NCI-H774 (cell line): Measurements from ENCODE around the gene ZCWPW2.
A peak's percentile ranks its signal among the peaks of the same experiment; 100 is the strongest.

Experiments
- DNase-seq: peaks from one replicate; lab custom pipeline; 2025; lab: John Stamatoyannopoulos, UW

ZCWPW2 gene

DNA sequence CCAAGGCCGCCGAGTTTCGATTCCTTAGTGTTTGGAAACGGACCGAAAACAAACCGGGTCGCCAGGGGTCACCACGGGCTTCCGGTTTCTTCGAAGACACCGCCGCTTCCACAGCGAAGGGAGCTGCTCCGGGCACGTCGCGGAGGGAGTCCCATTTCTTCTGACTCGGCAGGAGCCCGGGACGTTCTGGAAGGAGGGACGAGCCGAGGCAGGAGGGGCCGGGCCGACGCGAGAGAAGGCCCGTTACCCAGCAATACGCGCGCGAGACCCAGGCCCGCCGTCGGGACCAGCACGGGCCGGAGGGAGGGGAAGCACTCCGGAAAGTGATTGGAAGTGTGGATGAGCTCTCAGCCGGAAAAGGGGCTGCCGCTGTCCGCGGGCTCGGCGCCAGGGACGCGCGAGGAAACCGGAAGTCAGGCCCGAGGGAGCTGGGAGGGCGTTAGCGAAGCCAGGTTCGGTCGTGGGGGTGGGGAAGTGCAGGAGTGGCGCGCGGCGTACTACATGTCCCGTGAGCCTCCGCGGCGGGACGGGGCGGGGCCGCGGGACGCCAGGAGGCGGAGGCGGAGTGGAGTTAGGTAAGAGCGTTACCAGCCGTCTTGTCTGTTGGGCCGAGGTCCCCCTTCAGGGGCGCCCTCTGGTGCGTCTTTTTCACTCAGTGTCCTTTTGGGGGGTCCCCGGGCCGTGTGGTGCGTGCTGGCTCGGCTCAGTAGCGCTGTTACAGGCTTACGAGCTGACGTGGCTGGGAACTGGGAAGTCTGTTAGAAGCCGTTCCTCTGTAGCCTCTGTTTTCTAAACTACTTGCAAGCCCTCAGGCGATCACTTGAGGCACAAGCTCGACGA, at the start of gene ZCWPW2, which contains the start of gene AZI2:
Gene ZCWPW2, plus strand, starts transcription at position 93 of the 840 bp plus-strand sequence. CDS start 64,348 bp downstream, outside the sequence.
Gene AZI2, minus strand, starts transcription at position 196 of the 840 bp plus-strand sequence. CDS start 8,207 bp downstream, outside the sequence.
- peak; percentile 90 for DNase-seq

- no peak for DNase-seq
Observed at GRCh38 chr3:28299705-28300104, 48.8 kb upstream of the ZCWPW2 start.

GRCh38 chr3:28300345-28300962, 48.1 kb upstream of the ZCWPW2 start:
- DNase-seq: no peak

GRCh38 chr3:28301688-28302087, 46.8 kb upstream of the ZCWPW2 start:
- no peak for DNase-seq

GRCh38 chr3:28308196-28308595, 40.3 kb upstream of the ZCWPW2 start:
- no peak for DNase-seq

GRCh38 chr3:28315711-28316110, 32.8 kb upstream of the ZCWPW2 start:
- no peak for DNase-seq

GRCh38 chr3:28316226-28316625, 32.3 kb upstream of the ZCWPW2 start:
- no peak for DNase-seq

GRCh38 chr3:28317438-28318022, 31.0 kb upstream of the ZCWPW2 start:
- DNase-seq: peak; percentile 2

DNA sequence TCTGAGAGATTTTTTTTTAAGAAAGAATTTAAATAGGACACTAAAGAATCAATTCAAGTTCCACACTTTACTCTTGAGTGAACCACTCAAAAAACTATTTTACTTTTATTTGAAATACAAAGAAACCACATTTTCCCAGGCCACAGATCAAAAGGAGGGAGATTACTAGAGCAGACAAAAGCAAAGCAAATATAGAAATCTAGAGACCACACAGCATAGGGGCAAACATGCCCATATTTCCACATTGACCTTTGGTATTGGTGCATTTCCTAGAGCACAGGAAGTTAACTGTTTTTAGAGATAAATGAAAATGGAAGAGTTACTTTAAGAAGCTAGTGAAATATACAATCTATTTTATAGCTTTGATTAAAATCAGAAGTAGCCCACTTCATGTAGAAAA, 27.5 kb upstream of the ZCWPW2 start:
- DNase-seq: no peak

- no peak for DNase-seq
Observed at GRCh38 chr3:28322464-28322863, 26.1 kb upstream of the ZCWPW2 start.

DNA sequence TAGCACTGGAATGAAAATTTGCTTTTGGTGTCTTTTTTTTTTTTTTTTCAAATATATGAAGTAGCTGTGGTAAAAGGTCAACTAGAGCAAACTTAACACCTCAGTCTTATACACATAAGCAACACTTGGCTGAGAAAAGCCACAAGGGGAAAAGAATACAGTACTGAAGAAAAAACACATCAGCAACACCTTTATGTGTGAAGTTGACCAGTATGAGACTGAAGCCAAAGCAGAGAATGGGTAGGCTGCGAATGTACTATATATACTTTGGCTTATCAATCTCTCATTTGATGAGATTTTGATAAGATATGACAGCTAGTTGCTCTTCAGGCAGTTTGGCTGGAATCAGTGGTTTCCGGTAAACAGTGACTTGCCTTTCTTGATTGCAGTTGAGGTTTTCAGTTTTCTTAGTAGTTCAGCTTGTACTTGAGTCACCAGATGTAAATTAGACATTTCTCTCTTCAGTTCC, 22.0 kb upstream of the ZCWPW2 start:
- DNase-seq: no peak

DNA sequence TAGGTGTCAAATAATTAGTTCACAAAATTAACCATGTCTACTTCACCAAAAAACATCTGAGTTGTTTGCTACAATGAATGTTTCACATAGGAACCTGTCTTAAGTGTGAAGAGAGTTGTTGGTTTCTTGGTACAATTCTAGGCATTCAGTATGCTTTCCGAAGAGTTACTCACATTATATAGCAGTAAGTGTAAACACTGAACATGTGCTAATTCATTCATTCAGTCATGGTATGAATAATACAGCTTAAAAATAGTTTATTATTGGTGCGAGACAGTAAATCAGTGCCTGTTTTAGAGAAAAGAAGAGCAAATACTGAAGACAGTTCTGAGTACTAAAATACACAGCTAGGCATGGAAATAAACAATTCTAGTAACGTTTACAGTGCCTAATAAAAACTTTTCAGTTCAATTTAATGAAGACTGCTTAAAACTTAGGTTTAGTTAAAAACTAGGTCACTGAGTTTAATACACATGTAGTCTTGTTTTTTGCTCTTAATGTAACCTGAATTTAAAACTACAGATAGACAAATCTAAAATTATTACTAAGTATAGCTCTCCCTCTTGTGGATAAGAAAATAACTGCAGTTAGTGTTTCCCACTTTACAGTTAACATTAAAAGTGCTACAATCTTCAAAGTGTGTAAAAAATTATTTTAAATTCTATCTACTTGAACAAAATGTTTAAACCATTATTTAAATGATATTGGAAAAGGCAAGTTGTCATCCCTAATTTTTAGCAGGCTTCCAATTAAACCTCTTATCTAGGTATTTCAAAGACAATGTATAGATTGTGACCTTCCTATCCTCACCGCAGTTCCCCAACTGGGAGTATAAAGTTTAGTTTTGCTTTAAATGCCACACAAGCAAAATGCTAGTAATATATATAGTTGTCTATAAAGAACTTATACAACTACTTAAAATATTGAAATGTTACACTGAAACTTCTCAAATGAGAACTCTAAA, 20.1 kb upstream of the ZCWPW2 start:
- no peak for DNase-seq

DNA sequence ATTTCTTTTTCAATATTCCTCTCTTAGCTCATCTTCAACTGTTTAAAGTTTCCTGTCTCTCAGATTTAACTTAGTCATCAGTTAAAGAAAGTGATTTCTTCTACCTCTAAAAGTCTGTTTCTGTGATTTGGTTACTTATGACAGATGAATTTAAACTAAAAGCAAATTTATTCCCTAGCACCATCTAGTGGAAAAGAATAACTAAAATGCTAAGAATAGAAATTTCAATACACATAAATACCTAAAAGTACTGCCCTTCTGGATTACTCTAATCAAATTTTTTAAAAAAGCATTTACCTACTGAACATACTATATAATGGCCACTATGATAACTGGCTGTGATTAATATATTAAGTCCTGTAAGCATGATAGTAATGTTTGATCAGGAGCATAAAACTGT, 14.0 kb upstream of the ZCWPW2 start:
- DNase-seq: no peak

DNA sequence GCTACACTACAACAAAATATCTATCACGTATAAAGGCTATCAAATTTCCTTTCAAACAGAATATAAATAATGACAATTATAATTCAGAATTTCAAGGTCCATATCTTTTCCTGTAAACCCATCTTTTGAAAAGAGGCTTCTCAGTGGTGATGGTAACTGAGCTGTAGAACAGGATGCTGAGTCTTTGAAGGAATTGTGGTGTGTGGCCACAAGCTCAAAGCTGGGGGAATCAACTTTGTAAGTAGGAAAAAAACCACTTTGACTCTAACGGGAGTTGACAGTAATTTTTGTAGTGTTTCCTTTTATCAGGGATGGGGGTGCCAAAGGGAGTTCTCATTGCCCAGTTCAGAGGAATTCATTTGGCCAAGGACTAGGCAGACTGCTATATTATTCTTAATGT, 13.3 kb upstream of the ZCWPW2 start:
- DNase-seq: no peak

GRCh38 chr3:28337230-28337629, 11.3 kb upstream of the ZCWPW2 start:
- DNase-seq: no peak

GRCh38 chr3:28343144-28343543, 5.4 kb upstream of the ZCWPW2 start:
- DNase-seq: no peak

GRCh38 chr3:28345690-28346089, 2.8 kb upstream of the ZCWPW2 start:
- no peak for DNase-seq

DNA sequence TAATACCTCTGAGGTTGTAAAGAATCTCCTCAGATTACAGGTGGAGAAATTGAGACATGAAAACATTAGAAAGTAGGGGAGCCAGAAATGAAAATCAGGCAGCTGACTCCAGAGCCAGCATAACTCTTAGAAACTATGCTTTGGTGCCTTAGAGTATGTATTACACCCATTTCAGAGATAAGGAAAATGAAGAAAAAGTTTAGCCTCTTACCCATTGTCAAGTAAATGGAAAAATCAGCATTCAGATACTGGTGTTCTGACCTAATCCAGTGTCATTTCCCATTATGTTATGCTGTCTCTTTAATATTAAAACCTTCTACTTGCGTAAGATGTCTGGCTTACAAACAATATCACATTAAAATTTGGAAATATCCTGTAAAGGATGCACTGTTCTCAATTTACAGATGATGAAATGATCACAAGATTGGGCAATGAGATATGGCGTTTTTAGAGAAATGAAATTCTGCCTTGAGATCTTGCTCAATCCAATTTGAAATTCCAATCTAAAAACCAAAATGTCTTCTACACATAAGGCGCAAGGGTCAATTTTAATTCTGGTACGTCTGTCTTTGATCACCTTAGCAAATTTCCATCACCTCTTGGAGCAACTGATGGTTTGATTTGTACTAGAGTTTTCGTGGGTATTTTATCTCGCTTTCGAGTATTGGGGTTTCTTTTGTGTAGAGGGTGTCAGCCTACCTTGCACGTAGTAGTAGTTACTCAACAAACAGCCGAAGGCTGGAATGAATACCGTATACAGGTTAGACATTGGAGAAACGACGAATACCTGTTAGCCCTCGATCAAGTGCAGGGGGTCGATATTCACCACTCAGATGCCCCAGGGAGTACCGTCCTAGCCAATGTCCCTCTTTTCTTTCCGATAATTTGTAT, 902 bp upstream of the ZCWPW2 start:
- no peak for DNase-seq

DNA sequence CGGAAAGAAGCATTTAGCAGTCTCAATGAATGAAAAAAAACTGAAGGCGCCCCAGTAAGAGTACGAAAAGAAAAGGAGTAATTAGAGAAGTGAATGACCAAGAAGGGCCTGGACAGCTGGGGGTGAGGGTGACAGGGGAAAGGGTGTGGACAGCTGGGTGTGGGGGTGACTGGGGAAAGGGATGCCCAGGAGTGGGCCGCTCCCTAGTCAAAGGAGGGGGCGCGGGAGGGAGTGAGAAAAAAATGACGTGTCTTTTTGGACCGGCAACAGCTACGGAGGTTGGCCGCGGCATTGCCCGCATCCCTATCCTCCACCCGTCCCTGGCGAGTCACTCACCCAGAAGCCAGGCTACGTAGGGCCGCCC, 274 bp upstream of the ZCWPW2 start:
- DNase-seq: no peak

DNA sequence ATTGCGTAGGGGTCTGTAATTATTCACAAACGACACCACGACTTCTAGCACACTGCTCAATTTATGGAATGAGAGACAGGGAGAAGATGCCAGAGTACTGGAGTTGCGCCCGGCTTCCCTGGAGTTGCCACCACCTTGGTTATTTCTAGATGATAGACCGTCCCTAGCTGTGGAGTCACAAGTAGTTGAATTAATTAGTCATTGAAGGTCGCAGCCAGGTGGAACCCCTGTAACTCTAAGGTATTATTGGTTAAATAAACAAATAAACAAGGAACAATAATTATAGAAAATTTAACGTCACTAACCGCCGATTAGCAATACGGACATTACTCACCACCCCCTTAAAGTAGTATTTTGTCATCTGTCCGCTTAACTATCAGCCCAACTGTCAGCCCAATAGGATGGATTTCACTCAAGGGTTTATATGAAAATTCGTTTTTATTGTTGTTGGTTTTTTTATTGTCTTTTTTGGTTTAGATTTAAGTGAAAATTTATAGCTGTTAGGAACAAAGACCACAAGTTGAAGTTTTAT, 1.0 kb downstream of the ZCWPW2 start:
- DNase-seq: peak; percentile 50
